ENCODE results near the gene DACT3.

The DACT3 gene

DNA sequence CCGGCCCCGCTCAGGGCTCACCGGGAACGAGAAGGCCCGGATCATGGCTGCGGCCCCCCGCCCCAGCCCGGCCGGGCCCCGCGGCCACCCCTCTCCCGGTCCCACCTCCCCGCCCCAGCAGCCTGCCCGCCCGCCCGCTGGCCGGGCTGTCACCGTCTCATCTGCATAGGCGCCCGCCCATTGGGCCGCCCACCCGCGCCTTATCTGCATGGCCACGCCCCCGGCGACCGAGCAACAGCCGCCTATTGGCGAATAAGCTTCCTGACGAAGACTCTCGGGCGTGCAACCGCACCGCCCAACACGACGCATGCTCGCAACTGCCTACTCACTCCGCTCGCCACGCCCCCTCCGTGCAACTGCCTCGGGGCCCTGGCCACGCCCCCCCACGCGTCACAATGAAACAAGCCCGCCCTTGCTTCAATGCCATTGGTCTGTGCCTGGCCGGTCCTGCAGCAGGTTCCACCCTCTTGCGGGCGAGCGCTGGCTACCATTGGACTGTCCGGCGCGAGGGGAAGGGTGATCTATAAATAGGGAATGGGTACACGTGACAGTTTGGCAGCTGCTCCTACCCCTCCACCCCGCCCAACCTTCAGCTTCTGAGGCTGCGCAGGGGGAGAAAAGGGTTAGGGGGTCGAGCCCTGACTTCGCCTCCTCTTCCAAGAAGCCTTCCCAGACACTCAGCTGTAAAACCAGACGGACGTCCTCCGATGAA, at the start of gene DACT3:
DACT3 (minus strand) TSS at position 163 of the 712 bp plus-strand sequence; CDS start at position 45, 118 bp downstream.
- DNase-seq: peak; percentile 100

DNA sequence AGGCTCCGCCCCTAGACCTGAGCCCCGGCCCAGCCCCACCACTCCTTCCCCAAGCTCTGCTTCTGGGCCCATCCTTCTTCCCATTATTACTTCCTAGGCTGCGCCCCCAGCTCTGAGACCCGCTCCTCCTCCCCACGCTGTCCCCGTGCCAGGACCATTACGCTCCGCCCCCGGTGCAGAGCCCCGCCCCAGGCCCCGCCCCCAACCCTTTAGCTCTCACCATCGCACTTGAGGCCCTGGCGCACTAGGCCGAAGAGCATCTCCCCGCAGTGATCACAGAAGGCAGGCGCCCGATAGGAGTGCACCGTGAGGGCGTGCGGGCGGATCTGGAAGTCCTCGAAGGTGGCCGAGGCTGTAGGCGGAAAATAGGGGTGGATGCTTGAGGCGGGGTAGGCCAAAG, 49.7 kb upstream of the DACT3 start:
- no peak for DNase-seq

DNA sequence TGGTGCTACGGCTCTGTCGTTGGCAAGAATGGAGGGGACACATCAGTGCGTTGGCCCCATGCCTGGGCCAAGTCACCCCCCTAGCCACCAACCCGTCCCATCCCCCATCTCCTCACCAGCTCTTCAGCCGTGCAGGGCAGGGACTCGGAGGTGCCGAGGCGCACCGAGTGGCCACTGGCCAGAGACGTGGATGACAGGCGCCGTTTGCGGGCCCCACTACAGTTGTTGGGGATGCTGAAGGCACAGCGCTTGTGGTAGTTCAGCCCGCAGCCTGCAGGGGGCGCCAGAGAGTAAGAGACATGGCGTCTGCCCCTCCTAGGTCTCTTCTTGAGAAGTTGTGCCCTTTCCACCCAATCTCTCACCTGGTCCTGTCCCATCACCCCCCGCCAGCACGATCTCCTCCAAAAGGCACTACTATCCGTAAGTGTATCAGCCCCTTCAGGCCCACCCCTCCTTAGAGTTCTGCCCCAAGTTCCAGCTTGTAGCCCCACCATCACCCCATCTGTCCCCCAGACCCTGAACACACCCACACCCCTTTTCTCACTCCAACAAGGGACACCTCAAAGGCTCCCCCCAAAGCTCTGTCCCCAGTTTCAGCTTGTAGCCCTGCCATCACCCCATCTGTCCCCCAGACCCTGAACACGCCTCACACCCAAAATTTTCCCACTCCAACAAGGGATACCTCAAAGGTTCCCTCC, 43.5 kb upstream of the DACT3 start:
- no peak for DNase-seq

GRCh38 chr19:46700704-46701103, 39.7 kb upstream of the DACT3 start:
- no peak for DNase-seq

GRCh38 chr19:46698395-46699321, 37.7 kb upstream of the DACT3 start:
- DNase-seq: no peak

DNA sequence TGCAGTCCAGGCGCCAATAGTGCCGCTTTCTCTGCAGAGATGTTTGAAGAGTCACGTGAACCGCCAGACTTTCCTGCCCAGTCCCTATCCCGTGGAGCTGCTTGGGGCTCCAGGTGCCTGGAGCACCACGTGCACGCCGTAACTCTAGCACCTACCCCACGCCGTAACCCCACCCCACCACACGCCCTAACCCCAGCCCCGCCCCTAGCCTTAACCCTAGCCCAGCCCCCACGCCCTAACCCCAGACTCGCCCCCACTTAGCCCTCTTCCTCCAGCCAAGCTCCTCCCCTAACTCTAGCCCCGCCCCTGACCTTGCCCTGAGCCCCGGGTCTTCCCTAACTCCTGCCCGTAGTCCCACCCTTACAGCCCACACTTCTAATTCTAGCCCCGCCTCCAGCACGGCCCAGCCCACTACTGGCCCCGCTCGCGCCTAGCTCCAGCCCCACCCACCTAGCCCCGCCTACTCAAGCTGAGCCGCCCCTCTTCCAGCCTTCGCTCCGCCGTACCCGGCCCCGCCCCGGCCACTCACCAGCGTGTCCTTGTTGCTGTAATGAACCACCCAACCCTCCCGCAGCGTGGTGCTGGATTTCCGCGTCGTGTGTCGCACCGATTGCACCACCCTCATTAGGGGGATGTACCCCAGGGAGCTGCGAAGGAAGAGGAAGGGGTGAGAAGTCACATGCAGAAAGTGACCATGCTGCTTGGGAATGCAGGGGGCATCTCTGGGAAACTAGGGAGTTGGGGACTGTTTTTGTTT, 36.4 kb upstream of the DACT3 start:
- DNase-seq: no peak

DNA sequence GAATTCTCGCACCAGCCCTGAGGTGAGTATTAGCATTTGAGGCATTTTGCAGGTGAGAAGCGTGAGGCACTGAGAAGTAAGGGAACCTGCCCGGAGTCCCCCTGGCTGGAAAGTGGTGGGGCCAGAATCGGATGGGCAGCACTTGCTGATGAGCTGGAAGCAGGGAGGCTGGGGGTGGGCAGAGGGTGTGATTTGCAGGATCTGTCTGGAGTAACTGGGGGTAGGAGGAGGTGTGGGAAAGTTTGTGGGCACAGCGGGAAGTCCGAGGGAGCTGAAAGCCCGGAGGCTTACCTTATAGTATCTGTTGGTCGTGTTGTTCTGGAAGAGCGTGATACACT, 35.9 kb upstream of the DACT3 start:
- no peak for DNase-seq

DNA sequence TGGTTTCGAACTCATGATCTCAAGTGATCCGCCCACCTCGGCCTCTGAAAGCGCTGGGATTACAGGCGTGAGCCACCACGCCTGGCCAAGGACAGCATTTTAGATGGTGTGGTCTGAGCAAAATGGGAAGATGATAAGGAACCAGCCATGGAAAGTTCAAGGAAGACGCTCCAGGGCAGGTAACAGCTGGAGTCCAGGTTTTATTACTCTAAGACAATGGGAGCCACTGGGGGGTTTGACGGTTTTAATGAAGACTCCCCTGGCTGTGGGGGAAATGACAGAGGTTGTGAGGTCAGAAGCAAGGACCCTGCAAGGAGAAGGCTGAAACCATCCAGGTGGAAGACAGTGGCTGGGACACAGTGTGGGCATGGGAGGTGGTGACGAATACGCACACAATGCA, 35.1 kb upstream of the DACT3 start:
- DNase-seq: no peak

DNA sequence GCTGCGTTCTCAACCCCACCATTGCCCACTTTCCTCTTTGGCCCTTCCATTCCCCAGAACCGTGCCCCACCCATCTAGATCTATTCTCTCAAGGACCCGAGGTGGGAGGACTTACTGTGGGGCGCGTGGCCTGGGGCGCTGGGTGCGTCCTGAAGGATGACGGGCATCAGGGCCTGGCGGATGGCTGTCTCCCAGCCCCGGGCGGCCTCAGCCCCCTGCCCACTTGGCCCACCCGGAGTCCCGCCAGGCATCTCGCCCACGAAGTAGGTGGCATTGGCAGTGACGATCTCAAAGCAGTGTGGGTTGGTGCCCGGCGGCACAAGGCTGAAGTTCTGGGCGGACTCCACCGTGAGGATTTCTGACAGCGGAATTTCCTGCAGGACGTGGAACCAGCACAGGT, 32.8 kb upstream of the DACT3 start:
- no peak for DNase-seq

DNA sequence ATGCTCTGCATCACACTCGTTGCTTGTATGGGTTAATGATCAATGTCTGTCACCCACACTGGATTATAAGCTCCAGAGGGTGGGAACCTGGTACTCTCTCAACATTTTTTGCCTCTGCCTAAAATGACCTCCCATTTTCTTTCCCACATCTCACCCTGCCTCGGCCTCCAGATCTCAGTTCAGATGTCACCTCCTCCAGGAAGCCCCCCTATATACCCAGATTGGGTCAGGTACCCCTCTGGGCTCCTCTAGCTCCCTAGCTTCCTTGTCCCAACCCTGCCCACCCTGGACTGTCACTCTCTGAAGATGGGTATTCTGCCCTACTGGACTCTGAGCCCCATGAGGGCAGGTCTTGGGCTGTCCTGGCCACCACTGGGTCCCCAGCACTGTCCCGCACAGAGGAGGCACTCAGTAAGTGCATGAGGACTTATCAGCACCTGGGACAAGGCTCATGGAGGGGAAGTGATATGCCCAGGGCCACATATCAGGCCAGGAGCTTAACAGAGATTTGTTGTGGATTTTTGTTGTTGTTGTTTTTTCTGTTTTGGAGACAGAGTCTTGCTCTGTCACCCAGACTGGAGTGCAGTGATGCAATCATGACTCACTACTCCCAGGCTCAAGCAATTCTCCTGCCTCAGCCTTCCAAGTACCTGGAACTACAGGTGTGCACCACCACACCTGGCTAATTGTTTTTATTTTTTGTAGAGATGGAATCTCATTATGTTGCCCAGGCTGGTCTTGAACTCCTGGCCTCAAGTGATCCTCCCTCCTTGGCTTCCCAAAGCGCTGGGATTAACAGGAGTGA, 32.1 kb upstream of the DACT3 start:
- DNase-seq: no peak

GRCh38 chr19:46691948-46692347, 31.0 kb upstream of the DACT3 start:
- no peak for DNase-seq

GRCh38 chr19:46691104-46691503, 30.1 kb upstream of the DACT3 start:
- no peak for DNase-seq

- no peak for DNase-seq
Observed at GRCh38 chr19:46689358-46689757, 28.4 kb upstream of the DACT3 start.

- DNase-seq: no peak
Observed at GRCh38 chr19:46687438-46688145, 26.6 kb upstream of the DACT3 start.

DNA sequence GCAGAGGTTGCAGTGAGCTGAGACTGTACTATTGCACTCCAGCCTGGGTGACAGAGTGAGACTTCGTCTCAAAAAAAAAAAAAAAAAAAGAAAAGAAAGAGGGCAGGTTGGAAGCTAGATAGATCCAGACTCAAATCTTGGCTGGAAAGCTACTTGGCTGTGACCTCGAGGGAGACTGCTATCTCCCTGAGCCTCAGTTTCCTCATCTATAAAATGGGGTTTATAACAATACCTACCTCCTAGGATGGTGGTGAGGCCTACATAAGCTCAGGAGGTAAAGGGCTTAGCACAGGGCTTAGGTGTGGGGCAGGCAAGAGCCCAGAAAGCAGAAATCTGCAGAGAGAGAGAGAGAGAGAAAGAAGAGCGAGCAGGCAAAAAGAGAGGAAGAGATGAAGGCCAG, 24.2 kb upstream of the DACT3 start:
- no peak for DNase-seq

- DNase-seq: no peak
Observed at GRCh38 chr19:46678110-46678732, 17.2 kb upstream of the DACT3 start.

GRCh38 chr19:46674416-46675178, 13.6 kb upstream of the DACT3 start:
- DNase-seq: no peak

- DNase-seq: no peak
Observed at GRCh38 chr19:46670813-46671212, 9.8 kb upstream of the DACT3 start.

DNA sequence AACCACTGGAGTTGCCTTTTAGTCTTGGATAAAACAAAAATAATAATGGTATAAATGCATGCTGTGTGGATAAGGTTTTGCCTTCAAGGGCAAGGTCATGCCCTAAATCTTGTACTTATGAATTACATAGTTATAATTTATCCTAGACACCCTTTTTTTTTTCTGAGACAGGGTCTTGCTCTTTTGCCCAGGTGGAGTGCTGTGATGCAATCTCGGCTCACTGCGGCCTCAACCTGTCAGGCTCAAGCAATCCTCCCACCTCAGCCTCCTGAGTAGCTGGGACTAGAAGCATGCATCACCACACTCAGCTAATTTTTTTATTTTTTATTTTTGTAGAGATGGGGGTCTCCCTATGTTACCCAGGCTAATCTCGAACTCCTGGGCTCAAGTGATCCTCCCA, 7.7 kb upstream of the DACT3 start:
- no peak for DNase-seq

GRCh38 chr19:46665072-46665471, 4.1 kb upstream of the DACT3 start:
- no peak for DNase-seq

All from NCI-H446 treated with DMSO at 0.1 percent for 48 hours (cell line).